Pancreas (tissue), 10 donors: Measurements from ENCODE around the gene TOM1. TPM values are rescaled to one million over a fixed set of nuclear protein-coding genes. Genes with fewer than 3 reads are reported as not detected.
A peak's percentile ranks its signal among the peaks of the same experiment; 100 is the strongest.

Source experiments
- ATAC-seq, 4 donors: fragments of 200-7000 bp; cut with Tn5 transposase; one replicate each; pipeline versions ENCODE4 v1.8.0 to v1.9.1; 2020; ENCODE audit warnings: mild to moderate bottlenecking in 4 of 4, moderate library complexity in 4 of 4
- DNase-seq, 6 donors: peaks; one replicate each; pipeline ENCODE4 v3.0.0-alpha.2; 2020
- FAIRE-seq: peaks from 2 replicates; lab custom pipeline; 2012; peaks lifted over from hg19 to GRCh38; lab: Jason Lieb, UNC
- H3K27ac ChIP-seq, 4 donors: fragments of 200-600 bp; sonication (generic); 1 replicate in 3 of 4; 2 replicates in 1 of 4; pipeline versions ENCODE4 v1.5.0 to v1.8.0; 2020
- H3K27me3 ChIP-seq, 4 donors: fragments of 200-600 bp; one replicate each; pipeline ENCODE4 v1.8.0; 2021
- H3K36me3 ChIP-seq, 3 donors: fragments of 200-600 bp; sonication (generic) in 1 of 3; one replicate each; pipeline versions ENCODE4 v1.5.0 to v1.8.0; 2020 to 2021
- H3K4me1 ChIP-seq, 3 donors: fragments of 200-600 bp; one replicate each; pipeline ENCODE4 v1.8.0; 2021
- H3K4me3 ChIP-seq, 4 donors: fragments of 200-600 bp; sonication (generic) in 2 of 4; one replicate each; pipeline versions ENCODE4 v1.5.0 to v1.8.0; 2020 to 2021
- H3K9me3 ChIP-seq, 4 donors: fragments of 200-600 bp; one replicate each; pipeline ENCODE4 v1.8.0; 2021
- WGBS, 2 donors: extraction: QIAGEN DNeasy Blood & Tissue Kit; methylation state at CpG; one replicate each; pipeline ENCODE4 v1.1.7; 2013; 5-methylcytosine and 5-hydroxymethylcytosine counted together
- intact Hi-C, 3 donors: fragments of 100-400 bp; cut with DNase I; formaldehyde crosslinking; loops; one replicate each; pipeline versions ENCODE4 v1.11.1 to v1.14.2; 2022
- polyA plus RNA-seq, 2 donors: library from polyadenylated mRNA; stranded (reverse); fragments of 200-250 nt; gene quantifications; one replicate each; pipeline ENCODE4 v1.2.3, GENCODE V29; 2013
- total RNA-seq, 6 donors: library from RNA; stranded (reverse); fragmentation: NEBNext Ultra II Directional in 4 of 6; extraction: Animal tissue kit (Norgen Biotek cat#: 25700) in 4 of 6; gene quantifications; one replicate each; pipeline versions ENCODE4 v1.2.1 to v1.2.4, GENCODE V29; 2021 to 2023
- TF ChIP-seq, protein P1 (sequence below), 4 donors: fragments of 200-600 bp; sonication (generic) in 3 of 4; IDR thresholded peaks; one replicate each; pipeline versions ENCODE4 v1.5.0 to v1.8.0; 2021; ENCODE audit warnings: antibody characterized with exemption in 4 of 4
- donor health status: healthy with polysubstance abuse.
- donor health status: DM: no; HTN: no; CAD: no; lungs with moderate emphysema.
- donor health status: DM: no; HTN: no; CAD: no.
- donor health status: control.
- donor health status: control.
- donor health status: Bipolar disorder and iron deficiency.
- donor health status: DM: yes; HTN: yes; CAD: no.
- donor health status: DM: no; HTN: no; CAD: no.
- donor health status: DM: no; HTN: no; CAD: no.
- donor health status: DM: yes; HTN: yes; CAD: no.

Gene TOM1
- total and polyA plus RNA-seq, 8 donors = 18.4 to 33.7 (median 21.0) TPM

DNA sequence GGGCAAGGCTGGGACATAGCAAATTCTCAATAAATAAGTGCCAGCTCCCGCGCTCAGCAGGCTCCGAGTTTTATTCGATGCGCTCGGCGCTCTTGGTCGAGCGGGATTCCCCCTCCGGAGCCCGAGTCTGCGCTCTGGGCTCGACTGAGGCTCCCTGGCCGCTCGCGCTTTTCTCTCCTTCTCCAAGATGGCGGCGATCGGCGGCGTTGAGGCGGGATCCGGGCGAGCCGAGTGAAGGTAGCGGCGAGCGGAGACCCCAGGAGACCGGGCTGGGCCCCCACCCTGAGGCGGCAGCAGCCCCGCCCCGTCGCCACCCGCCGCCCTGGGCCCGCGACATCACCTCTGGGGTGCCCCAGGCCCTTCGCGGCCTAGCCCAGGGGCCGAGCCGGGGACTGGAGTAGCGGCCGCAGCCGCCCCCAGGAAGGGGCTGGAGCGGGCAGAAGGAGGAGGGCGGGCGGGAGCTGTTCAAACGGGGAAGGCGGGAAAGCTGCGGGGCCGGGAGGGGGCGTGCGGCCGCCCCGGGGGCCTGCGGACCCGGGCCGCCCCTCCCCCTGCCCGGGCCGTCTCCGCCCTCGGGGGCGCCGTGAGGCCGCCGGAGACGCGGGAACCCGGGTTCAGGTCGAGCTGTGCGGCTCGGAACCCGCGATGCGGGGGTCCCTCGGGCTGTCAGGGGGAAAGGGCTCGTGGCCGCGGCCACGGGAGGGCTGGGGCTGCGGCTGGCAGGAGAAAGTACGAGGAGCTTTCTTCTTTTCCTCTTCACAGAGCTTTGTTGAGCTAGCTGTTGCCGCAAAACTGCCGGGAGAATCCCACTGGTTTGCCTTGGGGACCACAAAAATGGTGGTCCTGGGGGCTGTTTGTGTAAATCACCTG is 42.1 kb upstream of the TOM1 start, which contains the start of gene HMGXB4:
TSS of gene HMGXB4 (plus strand) at position 173 of the 870 bp plus-strand sequence. CDS start 4,898 bp downstream, outside the sequence.
- ATAC-seq = peak; percentile 97 to 99 (median 99)
- no peak for FAIRE-seq
- H3K4me1 ChIP-seq = peaks cover 0 to 12% (median 7%) of the 10 kb centered on the region in 3 donors
- peak; percentile 81 to 94 (median 86) for DNase-seq
- peak within 1 kb of the TSS; percentile 65 to 90 (median 84) for H3K27ac ChIP-seq
- H3K27me3 ChIP-seq = no peaks in the 10 kb centered on the region
- 0% methylated on average over 45 to 84 of the region's 84 CpGs for WGBS, 2 donors
- peak within 1 kb of the TSS; percentile 74 to 92 (median 84) for H3K4me3 ChIP-seq
- TF ChIP-seq, protein P1, sequence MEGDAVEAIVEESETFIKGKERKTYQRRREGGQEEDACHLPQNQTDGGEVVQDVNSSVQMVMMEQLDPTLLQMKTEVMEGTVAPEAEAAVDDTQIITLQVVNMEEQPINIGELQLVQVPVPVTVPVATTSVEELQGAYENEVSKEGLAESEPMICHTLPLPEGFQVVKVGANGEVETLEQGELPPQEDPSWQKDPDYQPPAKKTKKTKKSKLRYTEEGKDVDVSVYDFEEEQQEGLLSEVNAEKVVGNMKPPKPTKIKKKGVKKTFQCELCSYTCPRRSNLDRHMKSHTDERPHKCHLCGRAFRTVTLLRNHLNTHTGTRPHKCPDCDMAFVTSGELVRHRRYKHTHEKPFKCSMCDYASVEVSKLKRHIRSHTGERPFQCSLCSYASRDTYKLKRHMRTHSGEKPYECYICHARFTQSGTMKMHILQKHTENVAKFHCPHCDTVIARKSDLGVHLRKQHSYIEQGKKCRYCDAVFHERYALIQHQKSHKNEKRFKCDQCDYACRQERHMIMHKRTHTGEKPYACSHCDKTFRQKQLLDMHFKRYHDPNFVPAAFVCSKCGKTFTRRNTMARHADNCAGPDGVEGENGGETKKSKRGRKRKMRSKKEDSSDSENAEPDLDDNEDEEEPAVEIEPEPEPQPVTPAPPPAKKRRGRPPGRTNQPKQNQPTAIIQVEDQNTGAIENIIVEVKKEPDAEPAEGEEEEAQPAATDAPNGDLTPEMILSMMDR (IDR thresholded peaks at IDR 0.05) = no peak
- intact Hi-C loops = no loop called here
- H3K36me3 ChIP-seq = no peaks in the 10 kb centered on the region
- H3K9me3 ChIP-seq = no peaks in the 10 kb centered on the region

DNA sequence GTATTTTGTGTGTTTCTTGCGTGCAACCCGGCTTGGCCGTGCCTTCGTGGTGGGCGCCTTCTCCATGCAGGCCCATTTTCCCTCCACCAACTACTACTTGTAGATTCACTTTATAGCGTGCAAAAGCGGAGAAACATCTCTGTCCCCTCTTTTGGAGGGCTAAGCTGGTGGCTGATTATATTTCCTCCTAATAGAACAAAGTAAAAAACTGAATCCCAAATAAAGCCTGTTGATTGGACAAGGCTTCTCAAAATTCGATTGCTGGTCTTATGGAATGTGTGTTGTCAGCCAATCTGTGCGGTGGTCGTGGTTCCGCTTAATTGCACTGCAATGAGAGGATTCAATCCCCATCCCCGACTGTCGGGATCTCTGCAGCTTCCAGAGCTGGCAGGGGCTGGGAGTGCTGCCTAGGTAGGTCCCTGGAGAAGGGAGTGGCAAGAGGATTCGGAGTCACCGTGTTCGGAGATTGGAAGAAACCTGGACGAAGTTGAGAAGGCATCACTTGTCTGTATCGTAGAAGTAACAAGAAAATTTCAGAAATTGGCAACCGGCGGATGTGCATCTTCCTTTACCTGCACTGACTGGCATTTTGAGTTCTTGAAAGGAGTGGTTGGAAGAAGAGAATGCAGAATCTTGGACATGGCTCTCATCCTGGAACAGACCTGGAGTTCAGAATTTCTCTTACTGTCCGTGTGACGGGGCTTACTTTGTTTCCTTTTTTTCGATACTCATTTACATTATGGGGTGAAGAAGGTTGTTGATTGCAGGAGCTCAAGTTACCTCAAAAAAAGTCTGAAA is 41.3 kb upstream of the TOM1 start:
- WGBS, 2 donors = 24 to 30% methylated on average over 23 of the region's 23 CpGs
- peak overlapping the region; percentile 74 to 92 (median 84) for H3K4me3 ChIP-seq
- ATAC-seq (no peak), FAIRE-seq (no peak), DNase-seq (peak in 1 of 6 donors; percentile 15)
- TF ChIP-seq, protein P1 (IDR thresholded peaks at IDR 0.05) = no peak
- H3K4me1 ChIP-seq = peaks cover 0 to 12% (median 7%) of the 10 kb centered on the region in 3 donors
- no peaks in the 10 kb centered on the region for H3K9me3 ChIP-seq
- H3K27me3 ChIP-seq = no peaks in the 10 kb centered on the region
- H3K27ac ChIP-seq = peak overlapping the region in 3 of 4 donors; percentile 83 to 90 (median 84)
- H3K36me3 ChIP-seq = peaks cover 0 to 6% (median 2%) of the 10 kb centered on the region in 3 donors
- intact Hi-C loops = no loop called here

DNA sequence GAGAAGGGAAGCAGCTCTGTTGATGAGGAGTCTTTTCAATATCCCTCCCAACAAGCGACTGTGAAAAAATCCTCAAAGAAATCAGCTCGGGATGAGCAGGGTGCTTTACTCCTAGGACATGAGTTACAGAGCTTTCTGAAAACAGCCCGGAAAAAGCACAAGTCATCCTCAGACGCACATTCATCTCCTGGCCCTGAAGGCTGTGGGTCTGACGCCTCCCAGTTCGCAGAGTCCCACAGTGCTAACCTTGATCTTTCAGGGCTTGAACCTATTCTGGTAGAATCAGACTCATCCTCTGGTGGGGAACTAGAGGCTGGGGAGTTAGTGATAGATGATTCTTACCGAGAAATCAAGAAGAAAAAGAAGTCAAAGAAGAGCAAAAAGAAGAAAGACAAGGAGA is 34.7 kb upstream of the TOM1 start:
- Histone ChIP-seq H3K36me3 (peaks cover 0 to 42% (median 20%) of the 10 kb centered on the region in 3 donors), H3K4me1 (peaks cover 0 to 6% (median 5%) of the 10 kb centered on the region in 3 donors)
- intact Hi-C loops = no loop called here

GRCh38 chr22:35266277-35266676 is 33.4 kb upstream of the TOM1 start:
- intact Hi-C loops = no loop called here
- H3K9me3 ChIP-seq = no peaks in the 10 kb centered on the region
- DNase-seq (no peak), FAIRE-seq (no peak), ATAC-seq (peak; percentile 58 to 82 (median 74))
- TF ChIP-seq, protein P1 (IDR thresholded peaks at IDR 0.05) = no peak
- 44 to 48% methylated on average over 3 of the region's 3 CpGs for WGBS, 2 donors
- peaks cover 0 to 6% (median 5%) of the 10 kb centered on the region in 3 donors for H3K4me1 ChIP-seq
- no peak overlapping the region for H3K4me3 ChIP-seq
- H3K27me3 ChIP-seq = no peaks in the 10 kb centered on the region
- peaks cover 0 to 50% (median 20%) of the 10 kb centered on the region in 3 donors for H3K36me3 ChIP-seq
- H3K27ac ChIP-seq = peak overlapping the region in 2 of 4 donors; percentile 27 to 41

More for the DNA sequence above, 34.7 kb upstream of the TOM1 start:
- no peak for ATAC-seq
- no peak for DNase-seq
- 93 to 96% methylated on average over 7 of the region's 7 CpGs for WGBS, 2 donors
- H3K4me3 ChIP-seq = no peak overlapping the region
- H3K27me3 ChIP-seq = no peaks in the 10 kb centered on the region
- no peak overlapping the region for H3K27ac ChIP-seq
- TF ChIP-seq, protein P1 (IDR thresholded peaks at IDR 0.05) = no peak
- H3K9me3 ChIP-seq = no peaks in the 10 kb centered on the region
- no peak for FAIRE-seq
